Ishikawa (cell line): ENCODE results near the gene TEX48.

Experiments used
- CEBPB ChIP-seq: IDR thresholded peaks from 2 replicates; pipeline ENCODE4 v1.6.1; 2012
- CREB1 ChIP-seq: IDR thresholded peaks from 2 replicates; pipeline ENCODE4 v1.6.1; 2012; ENCODE audit warnings: low read depth
- EGR1 ChIP-seq: IDR thresholded peaks from 2 replicates; pipeline ENCODE4 v1.6.1; 2012
- EP300 ChIP-seq: IDR thresholded peaks from 2 replicates; pipeline ENCODE4 v1.6.1; 2012; ENCODE audit warnings: borderline replicate concordance
- FOXM1 ChIP-seq: IDR thresholded peaks from 2 replicates; pipeline ENCODE4 v1.6.1; 2012; ENCODE audit warnings: low read depth, borderline replicate concordance
- MAX ChIP-seq: IDR thresholded peaks from 2 replicates; pipeline ENCODE4 v1.6.1; 2012
- NFIC ChIP-seq: IDR thresholded peaks from 2 replicates; pipeline ENCODE4 v1.6.1; 2012
- RAD21 ChIP-seq: IDR thresholded peaks from 2 replicates; pipeline ENCODE4 v1.6.1; 2012; ENCODE audit warnings: low read depth
- TAF1 ChIP-seq: IDR thresholded peaks from 2 replicates; pipeline ENCODE4 v1.6.1; 2012; ENCODE audit warnings: low read depth, mild to moderate bottlenecking
- TCF12 ChIP-seq: IDR thresholded peaks from 2 replicates; pipeline ENCODE4 v1.6.1; 2012; ENCODE audit warnings: low read depth
- TEAD4 ChIP-seq: IDR thresholded peaks from 2 replicates; pipeline ENCODE4 v1.6.1; 2012
- YY1 ChIP-seq: IDR thresholded peaks from 2 replicates; pipeline ENCODE4 v1.6.1; 2012; ENCODE audit warnings: low read depth
- ZBTB7A ChIP-seq: IDR thresholded peaks from 2 replicates; pipeline ENCODE4 v1.6.1; 2012; ENCODE audit warnings: low read depth
- TF ChIP-seq, protein P1 (sequence below): IDR thresholded peaks from 2 replicates; pipeline ENCODE4 v1.6.1; 2012; ENCODE audit warnings: low read depth, mild to moderate bottlenecking
- TF ChIP-seq, protein P2 (sequence below): IDR thresholded peaks from 2 replicates; pipeline ENCODE4 v1.6.1; 2012

TEX48 gene

DNA sequence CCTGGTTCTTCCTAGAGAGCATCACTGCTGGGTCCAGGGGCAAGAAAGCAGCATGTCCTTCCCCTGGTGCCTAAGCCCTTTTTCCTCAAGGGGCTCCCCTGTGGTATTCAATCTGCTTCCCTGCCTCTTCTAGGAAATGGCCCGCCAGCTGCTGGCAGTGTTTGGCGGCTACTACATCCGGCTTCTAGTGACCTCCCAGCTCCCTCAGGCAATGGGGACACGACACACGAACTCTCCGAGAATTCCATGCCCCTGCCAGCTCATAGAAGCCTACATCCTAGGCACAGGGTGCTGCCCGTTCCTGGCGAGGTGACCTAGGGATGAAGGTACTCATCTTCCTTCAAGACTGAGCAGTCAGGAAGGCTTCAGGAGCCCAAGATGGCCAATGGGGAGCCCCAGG, 39.0 kb downstream of the TEX48 start:
- no peak for TF ChIP-seq TCF12
- no peak for TF ChIP-seq NFIC
- no peak for TF ChIP-seq ZBTB7A
- TF ChIP-seq, protein P1, sequence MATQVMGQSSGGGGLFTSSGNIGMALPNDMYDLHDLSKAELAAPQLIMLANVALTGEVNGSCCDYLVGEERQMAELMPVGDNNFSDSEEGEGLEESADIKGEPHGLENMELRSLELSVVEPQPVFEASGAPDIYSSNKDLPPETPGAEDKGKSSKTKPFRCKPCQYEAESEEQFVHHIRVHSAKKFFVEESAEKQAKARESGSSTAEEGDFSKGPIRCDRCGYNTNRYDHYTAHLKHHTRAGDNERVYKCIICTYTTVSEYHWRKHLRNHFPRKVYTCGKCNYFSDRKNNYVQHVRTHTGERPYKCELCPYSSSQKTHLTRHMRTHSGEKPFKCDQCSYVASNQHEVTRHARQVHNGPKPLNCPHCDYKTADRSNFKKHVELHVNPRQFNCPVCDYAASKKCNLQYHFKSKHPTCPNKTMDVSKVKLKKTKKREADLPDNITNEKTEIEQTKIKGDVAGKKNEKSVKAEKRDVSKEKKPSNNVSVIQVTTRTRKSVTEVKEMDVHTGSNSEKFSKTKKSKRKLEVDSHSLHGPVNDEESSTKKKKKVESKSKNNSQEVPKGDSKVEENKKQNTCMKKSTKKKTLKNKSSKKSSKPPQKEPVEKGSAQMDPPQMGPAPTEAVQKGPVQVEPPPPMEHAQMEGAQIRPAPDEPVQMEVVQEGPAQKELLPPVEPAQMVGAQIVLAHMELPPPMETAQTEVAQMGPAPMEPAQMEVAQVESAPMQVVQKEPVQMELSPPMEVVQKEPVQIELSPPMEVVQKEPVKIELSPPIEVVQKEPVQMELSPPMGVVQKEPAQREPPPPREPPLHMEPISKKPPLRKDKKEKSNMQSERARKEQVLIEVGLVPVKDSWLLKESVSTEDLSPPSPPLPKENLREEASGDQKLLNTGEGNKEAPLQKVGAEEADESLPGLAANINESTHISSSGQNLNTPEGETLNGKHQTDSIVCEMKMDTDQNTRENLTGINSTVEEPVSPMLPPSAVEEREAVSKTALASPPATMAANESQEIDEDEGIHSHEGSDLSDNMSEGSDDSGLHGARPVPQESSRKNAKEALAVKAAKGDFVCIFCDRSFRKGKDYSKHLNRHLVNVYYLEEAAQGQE = no peak
- TF ChIP-seq TAF1 = no peak
- no peak for TF ChIP-seq EGR1
- TF ChIP-seq TEAD4 = no peak
- TF ChIP-seq CREB1 = no peak
- TF ChIP-seq CEBPB = no peak

DNA sequence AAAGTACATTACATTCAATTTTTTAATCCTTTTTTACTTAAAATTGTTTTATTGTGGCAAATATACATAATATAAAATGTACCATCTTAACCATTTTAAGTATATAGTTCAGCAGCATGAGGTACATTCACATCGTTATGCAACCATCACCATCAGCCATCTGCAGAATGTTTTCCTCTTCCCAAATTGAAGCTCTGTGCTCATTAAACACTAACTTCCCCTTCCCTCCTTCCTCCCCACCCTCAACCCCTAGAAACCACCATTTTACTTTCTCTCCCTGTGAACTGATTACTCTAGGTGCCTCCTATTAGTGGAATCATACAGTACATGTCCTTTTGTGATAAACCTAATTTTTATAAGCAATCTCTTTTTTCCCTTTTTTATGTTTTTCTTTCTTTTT, 40.0 kb downstream of the TEX48 start:
- TF ChIP-seq YY1 = no peak
- TF ChIP-seq MAX = no peak
- TF ChIP-seq ZBTB7A = no peak
- no peak for TF ChIP-seq CEBPB
- no peak for TF ChIP-seq EGR1
- TF ChIP-seq, protein P2, sequence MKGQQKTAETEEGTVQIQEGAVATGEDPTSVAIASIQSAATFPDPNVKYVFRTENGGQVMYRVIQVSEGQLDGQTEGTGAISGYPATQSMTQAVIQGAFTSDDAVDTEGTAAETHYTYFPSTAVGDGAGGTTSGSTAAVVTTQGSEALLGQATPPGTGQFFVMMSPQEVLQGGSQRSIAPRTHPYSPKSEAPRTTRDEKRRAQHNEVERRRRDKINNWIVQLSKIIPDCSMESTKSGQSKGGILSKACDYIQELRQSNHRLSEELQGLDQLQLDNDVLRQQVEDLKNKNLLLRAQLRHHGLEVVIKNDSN = no peak
- TF ChIP-seq TEAD4 = no peak
- TF ChIP-seq CREB1 = no peak
- TF ChIP-seq RAD21 = no peak
- no peak for TF ChIP-seq FOXM1
- TF ChIP-seq, protein P1 = no peak
- TF ChIP-seq TCF12 = no peak
- no peak for TF ChIP-seq EP300
- no peak for TF ChIP-seq NFIC
- TF ChIP-seq TAF1 = no peak

GRCh38 chr9:114638404-114638803, 43.6 kb downstream of the TEX48 start:
- TF ChIP-seq EP300 (no peak), CEBPB (no peak), TEAD4 (no peak), FOXM1 (no peak), RAD21 (no peak), NFIC (no peak), TAF1 (no peak), EGR1 (no peak), YY1 (no peak), TCF12 (no peak), CREB1 (no peak), ZBTB7A (no peak), MAX (no peak)
- TF ChIP-seq, protein P2 = no peak
- TF ChIP-seq, protein P1 = no peak

GRCh38 chr9:114634387-114634786, 47.6 kb downstream of the TEX48 start:
- TF ChIP-seq RAD21 (no peak), CREB1 (no peak)

DNA sequence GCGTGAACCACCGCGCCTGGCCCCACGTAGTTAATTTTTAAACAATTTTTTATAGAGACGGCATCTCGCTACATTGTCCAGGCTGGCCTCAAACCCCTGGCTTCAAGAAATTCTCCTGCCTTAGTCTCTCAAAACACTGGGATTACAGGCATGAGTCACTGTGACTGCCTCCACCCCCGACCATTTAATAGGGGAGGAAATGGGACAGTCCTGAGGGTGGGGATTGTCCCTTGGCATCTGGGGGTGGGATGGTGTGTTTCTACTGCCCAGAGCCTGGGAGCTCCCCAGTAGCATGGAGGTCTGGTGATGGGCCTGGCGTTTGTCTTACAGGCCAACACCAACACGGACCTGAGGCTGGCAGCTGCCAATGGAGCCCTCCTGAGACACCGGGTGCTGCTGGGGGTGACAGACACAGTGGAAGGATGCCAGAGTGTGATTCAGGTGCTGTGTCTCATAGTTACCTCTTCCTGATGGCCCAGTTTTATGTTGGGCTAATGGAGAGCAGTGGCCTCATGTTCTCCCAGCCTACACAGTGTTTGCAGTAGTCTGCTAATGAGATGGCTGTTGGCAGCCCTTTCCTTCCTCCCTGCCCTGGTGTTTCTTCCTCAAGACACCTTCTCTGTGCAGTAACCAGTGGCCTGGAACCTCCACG, 48.4 kb downstream of the TEX48 start:
- TF ChIP-seq, protein P1 = no peak
- TF ChIP-seq TAF1 (no peak), NFIC (no peak), ZBTB7A (no peak), EP300 (no peak), EGR1 (no peak), YY1 (no peak), TEAD4 (no peak), RAD21 (no peak), MAX (no peak), TCF12 (no peak), FOXM1 (no peak), CEBPB (no peak), CREB1 (no peak)
- TF ChIP-seq, protein P2 = no peak
